Right cardiac atrium (tissue), 5 donors: ENCODE measurements around the gene PPP2R5C. TPM values are rescaled to one million over a fixed set of nuclear protein-coding genes. Genes with fewer than 3 reads are reported as not detected.
"Not testable (repeated sequence)": the region's sequence is repeated elsewhere in the genome, so short reads cannot be mapped to it uniquely, and the experiment has no call there.

Experiments
- ATAC-seq, 2 donors: fragments of 200-7000 bp; cut with Tn5 transposase; one replicate each; pipeline versions ENCODE4 v1.8.0 to v1.9.1; 2020; ENCODE audit warnings: moderate library complexity in 2 of 2, mild to moderate bottlenecking in 1 of 2
- DNase-seq, 3 donors: peaks; one replicate each; pipeline ENCODE4 v3.0.0-alpha.2; 2020
- H3K27ac ChIP-seq: one replicate; pipeline ENCODE4 v1.5.1; 2013; ENCODE audit warnings: mild to moderate bottlenecking, low read length, control low read depth, moderate library complexity
- H3K27me3 ChIP-seq: one replicate; pipeline ENCODE4 v1.6.1; 2013; ENCODE audit not compliant: control insufficient read depth, insufficient read depth
- H3K4me1 ChIP-seq: one replicate; pipeline ENCODE4 v1.6.1; 2013; ENCODE audit warnings: low read length; ENCODE audit not compliant: control insufficient read depth, insufficient read depth
- H3K4me3 ChIP-seq: one replicate; pipeline ENCODE4 v1.5.1; 2013; ENCODE audit warnings: low read length, control low read depth
- H3K9me3 ChIP-seq: one replicate; pipeline ENCODE4 v1.6.1; 2013; ENCODE audit warnings: low read length; ENCODE audit not compliant: control insufficient read depth
- WGBS: extraction: QIAGEN DNeasy Blood & Tissue Kit; methylation state at CpG from one replicate; pipeline ENCODE4 v1.1.7; 2013; 5-methylcytosine and 5-hydroxymethylcytosine counted together
- intact Hi-C, 4 donors: fragments of 100-400 bp; cut with DNase I; formaldehyde crosslinking; loops; one replicate each; pipeline versions ENCODE4 v1.11.0 to v1.14.0; 2022 to 2023
- long read RNA-seq, 4 donors: library from polyadenylated mRNA; unstranded; transcript quantifications; one replicate each; pipeline ENCODE4 v2.0.0, GENCODE V29; 2020 to 2021
- polyA plus RNA-seq: library from polyadenylated mRNA; stranded (reverse); fragments of 200-250 nt; gene quantifications from one replicate; pipeline ENCODE4 v1.2.3, GENCODE V29; 2013
- total RNA-seq, 4 donors: library from RNA; stranded (reverse); fragmentation: NEBNext Ultra II Directional; extraction: Animal tissue kit (Norgen Biotek cat#: 25700); gene quantifications; one replicate each; pipeline ENCODE4 v1.2.1, GENCODE V29; 2021
- donor health status: healthy with polysubstance abuse.
- donor health status: DM: no; HTN: yes; CAD: no.
- donor health status: DM: no; HTN: no; CAD: no.
- donor health status: DM: no; HTN: yes; CAD: no; lungs with severe emphysema.
- donor health status: DM: yes; HTN: yes; CAD: no.

The PPP2R5C gene
- total RNA-seq = 100 to 1,000 TPM; 141 to 158 (median 146) TPM
- 100.0 TPM for polyA plus RNA-seq
- long read RNA-seq, donor 1, full-length matches to known transcripts = 37 of 122 reads
- long read RNA-seq, donor 1, partial matches to known transcripts = 44 of 122 reads
- long read RNA-seq, donor 1, other reads (novel, unspliced or antisense) = 41 of 122 reads
- long read RNA-seq, donor 2, full-length matches to known transcripts = 25 of 70 reads
- long read RNA-seq, donor 2, partial matches to known transcripts = 11 of 70 reads
- long read RNA-seq, donor 2, other reads (novel, unspliced or antisense) = 34 of 70 reads
- long read RNA-seq, donor 3, full-length matches to known transcripts = 134 of 210 reads
- long read RNA-seq, donor 3, partial matches to known transcripts = 52 of 210 reads
- long read RNA-seq, donor 3, other reads (novel, unspliced or antisense) = 24 of 210 reads
- long read RNA-seq, donor 4, full-length matches to known transcripts = 29 of 85 reads
- long read RNA-seq, donor 4, partial matches to known transcripts = 21 of 85 reads
- long read RNA-seq, donor 4, other reads (novel, unspliced or antisense) = 35 of 85 reads

GRCh38 chr14:101761032-101761880 lies at the start of gene PPP2R5C:
PPP2R5C (plus strand) TSS chr14:101761709; CDS start chr14:101761894, 185 bp downstream.
- peak; percentile 94 to 97 (median 97) for DNase-seq
- no peaks in the 10 kb centered on the region for H3K4me1 ChIP-seq
- H3K4me3 ChIP-seq = peak within 1 kb of the TSS; percentile 94
- H3K27ac ChIP-seq = peak within 1 kb of the TSS; percentile 99
- 1% methylated on average over 91 of the region's 110 CpGs for WGBS
- no peaks in the 10 kb centered on the region for H3K9me3 ChIP-seq
- intact Hi-C loops = no loop called here
- no peaks in the 10 kb centered on the region for H3K27me3 ChIP-seq
- ATAC-seq = peak; percentile 93

- not testable (repeated sequence) for H3K9me3 ChIP-seq, H3K4me3 ChIP-seq, H3K27me3 ChIP-seq, ATAC-seq, DNase-seq, H3K4me1 ChIP-seq, H3K27ac ChIP-seq
- WGBS = 90% methylated on average over 12 of the region's 12 CpGs
- intact Hi-C loops = loop anchor here in 1 of 4 donors (10.0 kb wide), 1 partner anchor 253 kb away; the partner anchor contains the start of gene DYNC1H1
Measured at GRCh38 chr14:101711857-101712233, 49.7 kb upstream of the PPP2R5C start.

- not testable (repeated sequence) for ATAC-seq, H3K4me3 ChIP-seq, DNase-seq, H3K27me3 ChIP-seq, H3K27ac ChIP-seq, H3K4me1 ChIP-seq, H3K9me3 ChIP-seq
- intact Hi-C loops = loop anchor here in 1 of 4 donors (10.0 kb wide), 1 partner anchor 252 kb away; the partner anchor contains the start of gene DYNC1H1
- WGBS = 96% methylated on average over 15 of the region's 15 CpGs
Measured at GRCh38 chr14:101712341-101712740, 49.2 kb upstream of the PPP2R5C start.

- intact Hi-C loops = loop anchor here in 1 of 4 donors (10.0 kb wide), 1 partner anchor 252 kb away; the partner anchor contains the start of gene DYNC1H1
- not testable (repeated sequence) for H3K4me1 ChIP-seq, H3K27ac ChIP-seq, DNase-seq, H3K4me3 ChIP-seq, H3K9me3 ChIP-seq, ATAC-seq, H3K27me3 ChIP-seq
- 88% methylated on average over 11 of the region's 11 CpGs for WGBS
Measured at GRCh38 chr14:101713091-101713490, 48.4 kb upstream of the PPP2R5C start.

- DNase-seq = no peak
- WGBS = 88% methylated on average over 7 of the region's 7 CpGs
- no peaks in the 10 kb centered on the region for H3K9me3 ChIP-seq
- intact Hi-C loops = loop anchor here in 1 of 4 donors (10.0 kb wide), 1 partner anchor 251 kb away; the partner anchor contains the start of gene DYNC1H1
- H3K4me3 ChIP-seq = no peak overlapping the region
- no peak for ATAC-seq
- H3K27ac ChIP-seq = no peak overlapping the region
- no peaks in the 10 kb centered on the region for H3K4me1 ChIP-seq
- no peaks in the 10 kb centered on the region for H3K27me3 ChIP-seq
Measured at GRCh38 chr14:101713621-101714349, 47.7 kb upstream of the PPP2R5C start.

- no peak for ATAC-seq
- no peaks in the 10 kb centered on the region for H3K9me3 ChIP-seq
- H3K4me3 ChIP-seq = no peak overlapping the region
- H3K27ac ChIP-seq = no peak overlapping the region
- no peaks in the 10 kb centered on the region for H3K4me1 ChIP-seq
- H3K27me3 ChIP-seq = no peaks in the 10 kb centered on the region
- intact Hi-C loops = loop anchor here in 1 of 4 donors (10.0 kb wide), 1 partner anchor 250 kb away; the partner anchor contains the start of gene DYNC1H1
- no peak for DNase-seq
- WGBS = 84% methylated on average over 3 of the region's 3 CpGs
Measured at GRCh38 chr14:101714394-101714793, 47.1 kb upstream of the PPP2R5C start.

GRCh38 chr14:101715210-101716076 lies 46.1 kb upstream of the PPP2R5C start:
- H3K27me3 ChIP-seq = no peaks in the 10 kb centered on the region
- intact Hi-C loops = loop anchor here in 1 of 4 donors (10.0 kb wide), 1 partner anchor 249 kb away; the partner anchor contains the start of gene DYNC1H1
- 91% methylated on average over 14 of the region's 14 CpGs for WGBS
- H3K9me3 ChIP-seq = no peaks in the 10 kb centered on the region
- DNase-seq (no peak), ATAC-seq (no peak)
- no peak overlapping the region for H3K27ac ChIP-seq
- H3K4me3 ChIP-seq = no peak overlapping the region
- H3K4me1 ChIP-seq = peaks cover 6% of the 10 kb centered on the region

- no peak for DNase-seq
- no peak for ATAC-seq
- intact Hi-C loops = loop anchor here in 1 of 4 donors (10.0 kb wide), 1 partner anchor 248 kb away; the partner anchor contains the start of gene DYNC1H1
Measured at GRCh38 chr14:101716077-101716950, 45.2 kb upstream of the PPP2R5C start.

More at GRCh38 chr14:101716077-101716950, 45.2 kb upstream of the PPP2R5C start:
- Histone ChIP-seq H3K27ac (no peak overlapping the region), H3K27me3 (no peaks in the 10 kb centered on the region), H3K4me1 (peaks cover 6% of the 10 kb centered on the region), H3K4me3 (no peak overlapping the region), H3K9me3 (no peaks in the 10 kb centered on the region)
- 89% methylated on average over 19 of the region's 19 CpGs for WGBS
